Hindlimb muscle (tissue), 1 donor: Measurements from ENCODE around the gene DUSP16. TPM values are rescaled to one million over a fixed set of nuclear protein-coding genes. Genes with fewer than 3 reads are reported as not detected.
"Not testable (repeated sequence)": the region's sequence is repeated elsewhere in the genome, so short reads cannot be mapped to it uniquely, and the experiment has no call there.

Source experiments
- DNase-seq: peaks from one replicate; pipeline ENCODE4 v3.0.0-alpha.2; 2013
- polyA plus RNA-seq: library from polyadenylated mRNA; unstranded; fragments of 120-200 nt; gene quantifications from one replicate; pipeline ENCODE4 v1.2.1, GENCODE V29; 2013; ENCODE audit not compliant: insufficient read length

The DUSP16 gene
- polyA plus RNA-seq, 1 donor, result 33.2 TPM

DNA sequence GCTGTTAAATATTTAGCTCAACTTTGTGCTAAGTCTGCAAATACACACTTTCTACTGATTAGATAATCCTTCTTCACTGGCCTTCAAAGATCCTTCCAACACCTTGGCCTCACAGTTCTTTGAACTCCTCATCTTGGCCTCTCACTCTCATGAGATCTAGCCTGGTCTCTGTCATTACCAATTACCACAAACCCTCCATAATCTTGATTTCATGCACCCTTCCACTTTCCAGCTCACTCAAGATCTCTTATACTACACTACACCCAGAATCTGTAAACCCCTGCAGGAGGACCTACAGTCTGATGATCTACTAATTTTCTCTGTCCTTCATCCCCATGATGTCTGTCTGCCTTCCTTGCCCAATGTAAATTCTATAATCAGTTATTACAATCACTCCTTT lies 71.1 kb downstream of the DUSP16 start:
- DNase-seq, result no peak

DNA sequence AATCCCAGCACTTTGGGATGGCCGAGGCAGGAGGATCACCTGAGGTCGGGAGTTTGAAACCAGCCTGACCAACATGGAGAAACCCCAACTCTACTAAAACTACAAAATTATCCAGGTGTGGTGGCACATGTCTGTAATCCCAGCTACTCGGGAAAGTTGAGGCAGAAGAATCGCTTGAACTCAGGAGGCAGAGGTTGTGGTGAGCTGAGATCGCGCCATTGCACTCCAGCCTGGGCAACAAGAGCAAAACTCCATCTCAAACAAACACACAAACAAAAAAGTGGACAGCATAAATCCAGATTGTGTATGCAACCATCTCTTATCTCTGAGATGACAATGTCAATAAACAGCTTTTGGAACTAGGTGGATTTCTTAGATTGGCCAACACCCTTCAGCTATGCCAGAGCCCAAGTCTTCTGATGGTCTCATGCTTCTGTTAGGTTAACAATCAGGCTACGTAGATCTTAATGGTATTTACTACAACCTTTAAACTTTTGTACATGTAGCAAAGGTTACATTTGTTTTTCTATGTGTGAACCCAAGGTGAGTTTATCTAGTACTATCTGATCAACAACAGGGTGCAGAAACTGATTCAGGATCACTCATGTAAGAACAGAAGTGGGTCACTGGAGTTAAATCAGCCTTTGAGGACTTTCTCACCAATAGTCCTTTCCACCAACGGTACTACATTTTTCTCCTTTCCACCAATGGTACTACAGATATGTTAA lies 73.7 kb downstream of the DUSP16 start:
- DNase-seq, result no peak

DNA sequence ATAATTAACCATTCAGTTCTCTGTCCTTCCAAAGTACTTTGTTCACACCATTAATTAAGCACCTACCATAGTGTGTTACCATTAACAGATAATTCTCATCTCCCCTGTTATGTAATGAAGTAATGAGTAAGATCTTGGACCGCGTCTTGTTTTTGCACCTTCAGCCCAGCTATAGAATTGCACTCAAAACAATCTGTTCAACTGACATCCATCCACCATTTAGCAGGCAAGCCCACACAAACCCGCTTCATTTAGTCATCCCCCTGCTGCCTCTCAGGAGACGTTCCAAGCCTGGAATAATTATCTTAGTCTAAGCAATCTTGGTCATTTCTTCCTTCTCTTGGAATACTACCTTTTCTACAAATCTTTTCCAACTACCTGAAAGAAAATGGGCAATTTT lies 74.4 kb downstream of the DUSP16 start:
- DNase-seq, result no peak

DNA sequence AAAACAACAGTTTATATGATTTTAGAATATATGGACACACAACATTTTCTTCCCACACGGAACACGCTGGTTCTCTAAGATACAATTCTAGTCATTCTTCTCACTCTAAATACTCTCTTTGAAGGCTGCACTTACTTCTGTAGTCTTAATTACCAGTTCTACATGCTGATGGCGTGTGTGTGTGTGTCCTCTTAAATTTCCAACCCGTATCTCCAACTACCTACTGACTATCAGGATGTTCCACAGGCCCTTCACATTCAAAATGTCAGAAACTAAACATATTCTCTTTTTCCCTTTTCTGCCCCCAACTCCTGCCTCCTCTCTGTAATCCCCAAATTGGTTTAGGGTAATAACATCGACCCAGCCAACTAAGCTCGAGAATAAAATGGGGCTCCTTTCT lies 75.2 kb downstream of the DUSP16 start:
- no peak for DNase-seq

DNA sequence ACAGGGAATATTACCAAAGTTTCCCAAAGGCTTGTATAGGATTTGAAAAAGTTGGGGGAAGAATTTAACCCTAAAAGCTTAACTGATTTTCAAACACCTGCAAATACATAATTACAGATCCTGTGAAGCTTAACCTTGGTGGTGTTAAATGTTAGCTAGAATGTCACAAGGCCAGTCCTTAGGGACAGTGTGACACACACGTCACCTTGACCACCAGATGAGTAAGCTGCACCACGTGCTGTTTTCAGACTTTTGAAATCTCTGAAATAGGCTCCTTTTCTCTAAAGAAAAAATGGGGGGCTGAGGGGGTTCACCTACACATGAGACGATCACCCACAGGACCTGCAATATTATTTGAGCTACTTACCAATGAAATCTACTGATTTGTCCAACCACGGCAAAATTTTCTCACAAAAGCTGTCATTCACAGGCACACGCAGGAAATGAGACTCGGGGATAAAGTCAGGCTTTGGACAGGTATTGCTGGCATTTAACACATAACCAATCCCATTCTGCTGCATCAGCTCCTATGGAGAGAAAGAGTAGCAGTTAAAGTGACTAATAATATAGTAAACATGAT lies 75.9 kb downstream of the DUSP16 start:
- no peak for DNase-seq

DNA sequence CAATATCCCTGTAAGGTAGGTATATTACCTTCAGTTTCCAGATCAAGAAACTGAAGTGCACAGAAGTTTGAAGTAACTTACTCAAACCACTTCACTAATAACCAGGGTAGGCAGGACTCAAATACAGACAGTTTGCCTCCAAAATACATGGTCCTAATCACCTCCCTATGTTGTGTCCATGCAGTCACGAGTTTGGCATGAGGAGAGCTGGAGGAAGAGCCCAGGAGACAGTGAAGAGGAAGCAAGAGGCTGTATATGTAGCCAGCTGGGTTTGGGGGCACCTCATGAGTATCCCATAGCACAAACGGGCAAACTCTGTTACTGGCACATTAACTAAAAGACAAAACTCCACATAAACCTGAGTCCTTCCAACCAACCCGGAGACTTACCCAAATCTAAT lies 79.2 kb downstream of the DUSP16 start:
- DNase-seq, result no peak

DNA sequence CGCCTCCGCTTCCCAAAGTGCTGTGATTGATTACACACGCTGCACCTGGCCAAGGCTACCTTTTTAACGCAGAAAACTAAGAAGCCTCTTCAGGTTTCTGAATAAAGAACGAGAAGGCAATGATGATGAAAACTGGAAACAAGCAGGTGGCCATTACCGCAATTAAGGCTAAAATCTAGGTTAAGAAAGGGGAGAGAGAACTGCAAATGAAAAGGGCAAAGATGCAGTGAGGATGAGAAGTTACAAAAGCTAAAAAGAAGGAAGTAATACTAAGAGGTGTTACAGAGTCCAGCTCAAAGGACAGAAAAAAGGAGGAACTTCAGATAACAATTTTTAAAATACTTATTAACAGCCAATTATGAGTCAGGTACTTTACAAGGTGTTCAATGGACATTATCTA lies 79.7 kb downstream of the DUSP16 start:
- no peak for DNase-seq

DNA sequence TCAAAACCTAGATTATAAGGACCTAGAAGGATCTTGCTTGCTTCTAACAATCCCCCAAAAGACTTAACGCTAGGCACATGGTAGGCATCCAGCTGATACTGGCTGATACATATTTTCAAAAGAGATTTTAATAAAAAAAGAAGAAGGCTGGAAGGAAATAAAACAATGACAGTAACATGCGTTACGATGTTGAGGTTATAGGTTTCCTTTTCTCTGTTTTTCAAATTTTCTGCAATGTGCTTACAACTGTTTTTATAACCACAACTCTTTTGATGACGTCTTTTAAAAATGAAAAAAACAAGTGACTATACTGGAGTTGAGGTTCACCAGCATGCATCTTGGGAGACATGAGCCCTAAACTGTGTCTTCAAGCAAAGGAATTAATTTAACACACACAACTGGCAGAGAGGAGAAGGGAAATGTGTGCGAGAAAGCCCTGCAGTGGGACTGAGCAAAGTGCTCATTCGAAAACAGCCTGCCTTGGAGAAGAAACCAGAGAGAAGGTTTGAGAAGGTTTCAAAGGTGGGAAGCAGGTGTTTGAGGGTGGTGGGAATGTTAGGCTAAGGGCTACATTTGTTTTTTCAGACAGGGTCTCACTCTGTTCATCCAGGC lies 80.4 kb downstream of the DUSP16 start:
- DNase-seq, result no peak

DNA sequence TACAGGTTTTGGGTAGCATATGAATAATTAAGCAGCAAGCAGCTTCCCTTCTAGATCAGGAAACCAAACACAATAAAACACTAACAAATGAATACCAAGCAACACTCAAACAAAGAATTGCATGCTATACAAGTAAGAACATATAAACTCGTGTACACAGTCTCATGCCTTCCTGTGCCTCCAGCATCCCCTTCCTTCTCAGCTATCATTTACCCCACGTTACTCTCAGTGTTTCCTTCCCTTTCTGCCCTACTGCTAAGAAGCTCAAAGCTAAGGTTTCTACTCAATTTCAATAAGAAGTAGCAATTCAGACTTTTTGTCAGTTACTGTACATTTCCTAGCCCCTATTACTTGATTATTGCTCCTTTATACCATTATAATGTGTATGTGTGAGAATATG lies 81.0 kb downstream of the DUSP16 start:
- DNase-seq, result no peak

DNA sequence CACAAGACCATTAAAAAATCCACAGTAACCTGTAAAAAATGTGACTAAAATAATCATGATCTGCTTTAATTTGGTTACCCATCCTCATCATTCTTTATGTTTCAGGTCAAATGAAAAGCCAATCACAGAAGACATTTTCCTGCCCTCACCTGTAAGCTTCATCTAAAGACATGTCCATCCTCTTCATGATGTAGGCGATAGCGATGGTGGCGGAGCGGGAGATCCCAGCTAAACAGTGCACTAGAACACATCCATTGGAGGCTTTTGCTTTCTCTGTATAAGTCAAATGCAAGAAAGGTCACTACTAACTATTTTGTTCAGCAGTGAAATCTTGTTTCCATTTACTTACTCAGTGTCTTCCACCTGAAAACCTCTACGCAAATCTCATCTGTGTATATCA lies 82.6 kb downstream of the DUSP16 start:
- DNase-seq, result no peak

DNA sequence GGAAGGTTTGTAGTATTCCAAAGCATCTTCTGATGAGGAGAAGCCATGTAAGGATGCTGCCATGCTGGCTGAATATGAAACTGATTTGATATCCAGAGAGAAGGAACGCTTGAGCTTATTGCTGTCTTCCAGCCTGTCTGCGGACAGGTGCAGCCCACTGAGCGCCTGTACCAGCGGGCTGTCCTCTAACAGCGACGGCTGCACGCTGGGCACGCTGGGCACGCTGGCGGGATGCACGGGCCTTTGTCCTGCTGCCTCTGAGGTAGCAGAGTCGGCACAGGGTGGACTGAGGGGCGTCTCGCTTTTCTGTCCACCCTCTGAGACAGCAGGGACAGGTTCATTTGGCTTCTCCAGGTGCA lies 85.2 kb downstream of the DUSP16 start:
- no peak for DNase-seq

DNA sequence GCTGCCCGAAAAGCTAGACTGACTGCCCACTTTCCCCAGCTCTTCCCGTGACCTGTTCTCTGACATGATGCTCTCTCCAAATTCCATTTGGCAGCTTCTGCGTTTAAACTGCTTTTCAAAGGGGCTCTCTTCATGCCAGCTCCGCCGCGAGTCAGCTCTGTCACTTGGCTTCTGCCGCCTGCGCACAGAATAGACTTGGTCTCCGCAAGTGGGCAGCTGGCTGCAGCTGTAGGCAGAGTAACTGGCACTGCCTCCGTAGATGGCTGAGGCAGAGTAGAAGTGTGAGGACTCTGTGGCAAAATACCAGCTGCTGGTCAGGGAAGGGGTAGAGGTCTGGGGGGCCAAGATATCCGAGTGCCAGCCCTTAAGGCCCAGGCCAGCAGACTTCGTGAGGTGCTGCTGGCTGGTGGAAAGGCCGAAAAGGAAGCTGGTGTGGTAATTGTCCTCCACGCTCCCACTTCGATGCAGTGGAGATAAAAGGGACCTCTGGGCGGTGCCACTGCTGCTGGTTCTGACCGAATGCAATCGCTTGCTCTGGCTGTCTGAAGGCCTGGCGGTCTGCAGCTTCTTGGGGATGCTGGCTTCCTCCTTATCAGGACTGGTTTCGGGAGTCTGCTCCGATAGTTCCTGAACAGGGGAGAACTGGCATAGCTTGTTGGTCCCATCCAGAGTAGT lies 85.7 kb downstream of the DUSP16 start:
- DNase-seq, result peak; percentile 45

DNA sequence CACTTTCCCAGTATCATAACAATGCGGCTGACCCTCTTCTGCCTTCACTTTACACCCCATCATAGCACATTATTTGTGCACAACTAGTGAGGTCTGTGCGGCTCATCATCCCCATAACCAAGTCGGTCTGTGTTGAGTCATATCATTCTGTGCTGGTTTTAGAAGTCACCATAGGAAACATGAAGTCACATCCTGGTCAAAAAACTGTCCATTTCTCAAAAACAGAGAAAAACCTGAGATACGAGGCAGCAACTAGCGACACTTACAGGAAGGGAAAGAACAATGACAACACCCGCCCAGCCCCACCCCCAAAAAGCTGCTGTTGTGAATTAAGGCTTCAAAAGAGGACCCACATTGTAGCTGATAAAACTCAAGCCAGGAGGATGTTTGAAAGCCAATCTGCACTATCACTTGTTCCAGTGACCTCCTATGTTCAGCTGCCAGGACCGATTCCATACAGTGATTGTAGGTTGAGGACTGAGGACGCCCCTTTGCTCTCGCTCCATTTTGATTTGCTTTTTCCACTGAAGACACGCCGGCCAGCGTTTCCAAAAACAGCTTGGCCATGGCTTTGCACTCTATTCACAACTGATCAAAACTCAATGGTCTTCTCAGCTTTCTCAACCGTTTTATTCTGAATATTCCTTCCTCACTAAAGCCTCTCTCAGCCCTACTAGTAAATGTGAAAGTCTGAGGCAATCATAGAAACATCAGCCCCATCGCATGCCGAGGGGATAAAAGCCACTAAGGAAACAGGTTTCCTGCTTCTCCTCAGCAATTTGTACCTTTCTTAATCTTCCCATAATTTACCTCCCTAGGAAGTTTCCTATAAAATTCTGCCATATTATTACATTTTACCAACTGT lies 87.5 kb downstream of the DUSP16 start:
- no peak for DNase-seq

DNA sequence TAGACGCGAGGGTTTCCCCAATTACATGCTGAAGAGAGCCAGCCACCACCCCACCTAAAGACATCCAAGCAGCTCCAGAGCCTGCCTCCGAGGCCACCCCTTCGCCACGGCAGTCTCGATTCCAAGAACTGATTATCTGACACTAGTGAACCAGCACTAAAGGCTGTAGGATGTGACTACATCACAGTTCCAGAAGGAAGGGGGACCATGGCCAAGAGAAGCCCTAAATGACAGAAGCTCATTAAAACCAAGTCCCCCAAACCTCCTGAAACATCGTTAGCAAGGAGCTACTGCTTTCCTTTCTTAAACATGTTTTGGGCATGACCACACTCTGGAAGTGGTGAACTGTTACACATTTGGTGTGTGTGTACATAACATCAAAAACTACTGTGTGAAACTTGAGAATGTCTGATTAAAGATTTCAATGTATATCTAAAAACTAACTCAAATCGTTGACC lies 88.2 kb downstream of the DUSP16 start:
- no peak for DNase-seq

DNA sequence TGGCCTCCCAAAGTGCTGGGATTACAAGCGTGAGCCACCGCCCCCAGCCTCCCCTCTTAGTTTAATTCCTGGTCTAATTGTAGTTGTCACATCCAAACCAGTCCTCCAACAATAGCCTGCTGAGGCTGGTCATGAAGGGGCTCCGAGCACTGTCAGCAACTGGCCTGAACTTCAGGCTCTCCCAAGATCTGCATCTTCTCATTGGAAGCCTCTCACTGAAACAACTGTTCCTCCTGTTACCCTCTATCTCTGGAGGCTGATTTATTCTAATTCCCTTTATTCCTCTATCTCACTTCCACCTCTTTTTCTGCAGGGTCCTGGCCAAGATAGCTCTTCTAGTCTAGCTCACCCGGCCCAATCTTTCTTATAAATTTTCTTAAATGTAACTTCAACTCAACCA lies 89.4 kb downstream of the DUSP16 start:
- no peak for DNase-seq

DNA sequence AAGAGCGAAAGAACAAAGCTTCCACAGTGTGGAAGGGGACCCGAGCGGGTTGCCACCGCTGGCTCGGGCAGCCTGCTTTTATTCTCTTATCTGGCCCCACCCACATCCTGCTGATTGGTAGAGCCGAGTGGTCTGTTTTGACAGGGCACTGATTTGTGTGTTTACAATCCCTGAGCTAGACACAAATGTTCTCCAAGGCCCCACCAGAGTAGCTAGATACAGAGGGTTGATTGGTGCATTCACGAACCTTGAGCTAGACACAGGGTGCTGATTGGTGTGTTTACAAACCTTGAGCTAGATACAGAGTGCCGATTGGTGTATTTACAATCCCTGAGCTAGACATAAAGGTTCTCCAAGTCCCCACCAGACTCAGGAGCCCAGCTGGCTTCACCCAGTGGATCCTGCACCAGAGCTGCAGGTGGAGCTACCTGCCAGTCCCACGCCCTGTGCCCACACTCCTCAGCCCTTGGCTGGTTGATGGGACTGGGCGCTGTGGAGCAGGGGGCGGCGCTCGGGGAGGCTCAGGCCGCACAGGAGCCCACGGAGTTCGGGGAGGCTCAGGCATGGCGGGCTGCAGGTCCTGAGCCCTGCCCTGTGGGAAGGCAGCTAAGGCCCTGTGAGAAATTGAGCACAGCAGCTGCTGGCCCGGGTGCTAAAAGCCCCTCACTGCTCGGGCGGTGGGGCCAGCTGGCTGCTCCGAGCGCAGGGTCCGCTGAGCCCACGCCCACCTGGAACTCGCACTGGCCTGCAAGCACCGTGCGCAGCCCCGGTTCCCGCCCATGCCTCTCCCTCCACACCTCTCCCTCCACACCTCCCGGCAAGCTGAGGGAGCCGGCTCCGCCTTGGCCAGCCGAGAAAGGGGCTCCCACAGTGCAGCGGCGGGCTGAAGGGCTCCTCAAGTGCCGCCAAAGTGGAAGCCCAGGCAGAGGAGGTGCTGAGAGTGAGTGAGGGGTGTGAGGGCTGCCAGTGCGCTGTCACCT lies 90.4 kb downstream of the DUSP16 start:
- not testable (repeated sequence) for DNase-seq

DNA sequence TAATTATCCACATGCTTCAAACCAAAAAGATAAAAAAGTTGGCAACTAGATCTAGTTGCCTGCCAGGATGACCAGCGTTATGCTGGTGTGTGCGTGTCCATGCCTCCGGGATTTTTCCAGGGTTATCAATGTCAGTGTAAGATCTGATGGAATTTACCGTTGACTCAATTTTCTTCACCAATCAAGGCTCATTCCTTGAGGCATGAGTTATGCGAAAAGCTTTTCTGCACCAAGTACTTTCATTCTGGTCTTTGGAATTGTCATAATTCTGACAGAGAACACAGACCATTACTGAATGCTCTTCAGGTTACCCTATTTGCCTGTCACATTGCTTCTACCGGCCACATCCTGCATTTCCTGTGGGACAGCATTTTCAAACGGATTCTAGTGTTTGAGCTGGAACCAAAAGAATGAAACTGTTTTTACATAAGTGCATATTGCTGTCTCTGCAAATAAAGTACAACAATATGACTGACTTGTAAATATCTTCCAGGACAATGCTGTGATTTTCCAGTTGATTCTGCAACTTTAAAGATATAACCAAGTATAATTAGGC lies 91.8 kb downstream of the DUSP16 start:
- no peak for DNase-seq

DNA sequence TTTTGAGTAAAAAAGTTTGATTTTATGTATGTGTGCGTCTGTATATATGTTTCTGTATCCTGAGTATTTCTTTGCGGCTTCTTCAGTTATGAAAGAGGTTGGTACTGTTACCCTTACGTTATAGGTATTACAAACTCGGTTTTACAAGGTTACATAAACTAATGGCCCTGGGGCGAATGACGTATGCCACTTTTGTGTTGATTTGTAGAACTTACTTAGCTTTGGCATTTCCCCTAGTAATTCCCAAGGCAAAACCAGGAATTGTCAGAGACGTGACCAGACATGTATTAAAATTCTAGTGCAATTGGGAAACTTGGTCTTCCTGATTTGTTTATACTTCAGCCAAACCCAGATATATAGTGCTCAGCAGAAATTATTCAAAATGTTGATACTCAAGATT lies 93.3 kb downstream of the DUSP16 start:
- DNase-seq, result no peak

DNA sequence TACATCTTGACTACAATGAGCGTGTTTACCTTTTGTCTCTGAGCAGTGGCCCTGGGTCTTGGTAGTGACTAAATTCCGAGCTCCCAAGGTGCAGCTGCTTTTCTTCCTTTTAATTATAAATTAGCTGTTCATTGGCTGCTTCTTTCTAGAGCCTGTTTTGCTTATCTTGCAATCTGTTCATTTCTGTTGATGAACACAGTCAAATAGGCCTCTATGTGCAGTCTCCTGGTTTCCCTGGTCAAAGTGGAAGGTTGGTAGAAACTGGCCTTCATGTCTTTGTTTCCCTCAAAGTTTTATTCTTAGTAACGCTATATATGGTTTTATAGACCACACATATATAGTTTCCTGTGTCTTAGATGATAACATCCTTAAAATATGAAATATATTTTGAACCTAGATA lies 94.1 kb downstream of the DUSP16 start:
- DNase-seq, result no peak

DNA sequence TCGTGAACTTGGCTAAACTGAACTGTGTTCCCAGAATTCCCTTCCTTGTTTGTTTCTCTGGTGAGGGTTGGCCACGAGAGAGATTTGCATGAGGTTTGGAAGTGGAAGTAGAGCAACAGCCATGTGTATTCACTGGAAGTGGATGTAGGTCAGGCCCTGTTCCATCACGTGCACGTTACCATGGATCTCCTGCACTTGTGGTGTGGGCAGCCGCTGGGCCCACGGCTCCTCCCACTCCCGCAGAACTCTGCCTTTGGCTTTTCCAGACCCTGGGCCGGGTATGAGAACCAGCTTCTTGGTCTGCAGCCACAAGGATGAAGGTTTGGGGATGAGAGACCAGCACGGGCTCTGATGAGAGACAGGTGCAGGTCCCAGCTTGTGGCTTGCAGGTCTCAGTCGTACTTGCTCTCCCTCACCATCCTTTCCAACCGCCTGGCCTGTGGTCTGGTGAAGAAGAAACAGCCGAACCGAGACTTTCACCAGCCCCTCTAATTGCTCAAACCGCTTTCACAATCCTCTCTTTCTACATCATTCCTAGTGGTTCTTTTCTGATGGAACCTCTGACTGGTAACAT lies 94.9 kb downstream of the DUSP16 start:
- no peak for DNase-seq

DNA sequence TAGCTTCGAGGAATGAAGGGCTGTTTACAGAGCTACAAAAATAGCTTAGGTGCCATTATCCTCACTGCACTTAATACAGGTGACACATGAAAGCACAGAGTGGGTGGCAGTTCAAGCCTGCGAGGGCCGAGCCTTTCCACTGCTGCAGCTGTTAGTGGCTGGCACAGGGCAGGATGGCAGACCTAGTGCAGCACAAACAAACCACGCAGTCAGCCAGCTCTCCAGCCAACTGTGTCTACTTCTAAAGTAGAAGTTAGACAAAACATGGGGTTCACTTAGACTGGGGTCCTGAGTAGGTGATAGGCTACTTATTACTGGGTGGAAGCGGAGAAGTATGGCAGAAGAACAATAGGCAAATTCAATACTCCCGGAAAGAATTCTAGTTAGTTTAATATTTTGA lies 95.4 kb downstream of the DUSP16 start:
- DNase-seq, result no peak
